H9 (cell line): ENCODE measurements around the gene JAKMIP3. TPM values are rescaled to one million over a fixed set of nuclear protein-coding genes. Genes with fewer than 3 reads are reported as not detected.

Experiments
- DNase-seq: peaks from one replicate; pipeline ENCODE4 v3.0.0-alpha.2; 2017
- H2AFZ ChIP-seq: one replicate; pipeline ENCODE4 v1.6.1; 2013; ENCODE audit warnings: mild to moderate bottlenecking, low read length, control low read depth, moderate library complexity
- H2AK5ac ChIP-seq: 2 replicates; pipeline ENCODE4 v1.6.1; 2013; ENCODE audit warnings: low read length, control low read depth, mixed read lengths; ENCODE audit not compliant: insufficient read length
- H2BK120ac ChIP-seq: one replicate; pipeline ENCODE4 v1.6.1; 2013; ENCODE audit warnings: low read depth, mild to moderate bottlenecking, low read length, control low read depth, inconsistent platforms; ENCODE audit not compliant: poor library complexity, severe bottlenecking
- H2BK12ac ChIP-seq: 2 replicates; pipeline ENCODE4 v1.6.1; 2013; ENCODE audit warnings: low read length, control low read depth, mixed read lengths, low read depth; ENCODE audit not compliant: insufficient read length
- H2BK15ac ChIP-seq: 2 replicates; pipeline ENCODE4 v1.6.1; 2013; ENCODE audit warnings: low read depth, low read length, control low read depth
- H2BK20ac ChIP-seq: one replicate; pipeline ENCODE4 v1.6.1; 2013; ENCODE audit warnings: low read depth, mild to moderate bottlenecking, low read length, control low read depth, inconsistent platforms; ENCODE audit not compliant: poor library complexity, severe bottlenecking
- H2BK5ac ChIP-seq: 2 replicates; pipeline ENCODE4 v1.6.1; 2013; ENCODE audit warnings: low read length, control low read depth, mixed read lengths; ENCODE audit not compliant: insufficient read length
- H3K14ac ChIP-seq: 2 replicates; pipeline ENCODE4 v1.6.1; 2013; ENCODE audit warnings: low read length, control low read depth; ENCODE audit not compliant: insufficient read depth
- H3K18ac ChIP-seq: 2 replicates; pipeline ENCODE4 v1.6.1; 2013; ENCODE audit warnings: low read depth, mild to moderate bottlenecking, mixed read lengths, low read length, control low read depth; ENCODE audit not compliant: insufficient read length
- H3K23ac ChIP-seq: 2 replicates; pipeline ENCODE4 v1.6.1; 2013; ENCODE audit warnings: low read length, control low read depth, mixed read lengths, low read depth; ENCODE audit not compliant: insufficient read length
- H3K23me2 ChIP-seq: 2 replicates; pipeline ENCODE4 v1.6.1; 2013; ENCODE audit warnings: low read depth, mild to moderate bottlenecking, mixed read lengths, low read length, control low read depth; ENCODE audit not compliant: insufficient read length, poor library complexity, severe bottlenecking
- H3K27ac ChIP-seq: 2 replicates; pipeline ENCODE4 v1.5.1; 2013; ENCODE audit warnings: low read length, control low read depth, mixed read lengths, low read depth; ENCODE audit not compliant: insufficient read length
- H3K27me3 ChIP-seq: 2 replicates; pipeline ENCODE4 v1.6.1; 2013; ENCODE audit warnings: low read length, control low read depth, inconsistent platforms; ENCODE audit not compliant: insufficient read depth
- H3K4ac ChIP-seq: 2 replicates; pipeline ENCODE4 v1.6.1; 2013; ENCODE audit warnings: low read depth, mild to moderate bottlenecking, control low read depth, inconsistent platforms, low read length, moderate library complexity
- H3K4me1 ChIP-seq: 2 replicates; pipeline ENCODE4 v1.6.1; 2013; ENCODE audit warnings: low read length, control low read depth, inconsistent platforms; ENCODE audit not compliant: insufficient read depth
- H3K4me2 ChIP-seq: 2 replicates; pipeline ENCODE4 v1.6.1; 2013; ENCODE audit warnings: low read length, control low read depth, mixed read lengths; ENCODE audit not compliant: insufficient read length, insufficient read depth
- H3K56ac ChIP-seq: 2 replicates; pipeline ENCODE4 v1.6.1; 2013; ENCODE audit warnings: low read depth, mild to moderate bottlenecking, mixed read lengths, low read length, control low read depth; ENCODE audit not compliant: insufficient read length
- H3K79me1 ChIP-seq: 2 replicates; pipeline ENCODE4 v1.6.1; 2013; ENCODE audit warnings: low read depth, mild to moderate bottlenecking, moderate library complexity, low read length, control low read depth, inconsistent platforms; ENCODE audit not compliant: insufficient read depth, poor library complexity, severe bottlenecking
- H3K79me2 ChIP-seq: 2 replicates; pipeline ENCODE4 v1.6.1; 2013; ENCODE audit warnings: low read length, control low read depth, inconsistent platforms; ENCODE audit not compliant: insufficient read depth
- H3K9ac ChIP-seq: 2 replicates; pipeline ENCODE4 v1.6.1; 2013; ENCODE audit warnings: low read length, control low read depth, mixed read lengths; ENCODE audit not compliant: insufficient read length; ENCODE audit errors: extremely low read depth
- H3K9me3 ChIP-seq: one replicate; pipeline ENCODE4 v1.6.1; 2013; ENCODE audit warnings: low read depth, low read length, inconsistent platforms; ENCODE audit not compliant: control insufficient read depth
- H3T11ph ChIP-seq: one replicate; pipeline ENCODE4 v1.6.1; 2013; ENCODE audit warnings: mild to moderate bottlenecking, low read length, control low read depth, inconsistent platforms
- H4K20me1 ChIP-seq: one replicate; pipeline ENCODE4 v1.6.1; 2013; ENCODE audit not compliant: control insufficient read depth, insufficient read length, insufficient read depth
- H4K5ac ChIP-seq: 2 replicates; pipeline ENCODE4 v1.6.1; 2013; ENCODE audit warnings: low read depth, mild to moderate bottlenecking, mixed read lengths, low read length, control low read depth; ENCODE audit not compliant: insufficient read length
- H4K8ac ChIP-seq: replicated peaks from 2 replicates; pipeline ENCODE4 v1.6.1; 2013; ENCODE audit warnings: low read length, control low read depth, mixed read lengths, low read depth; ENCODE audit not compliant: insufficient read length
- H4K91ac ChIP-seq: 2 replicates; pipeline ENCODE4 v1.6.1; 2013; ENCODE audit warnings: low read depth, mild to moderate bottlenecking, moderate library complexity, mixed read lengths, low read length, control low read depth; ENCODE audit not compliant: insufficient read length
- H3K27ac Mint-ChIP-seq, 3 experiments: 2 replicates in 2 of 3; 3 replicates in 1 of 3; pipeline ENCODE4 v1.8.0; 2020 to 2021; ENCODE audit warnings: mixed read lengths in 3 of 3, mild to moderate bottlenecking in 1 of 3, moderate library complexity in 1 of 3
- H3K27me3 Mint-ChIP-seq: 2 replicates; pipeline ENCODE4 v1.8.0; 2021; ENCODE audit warnings: low read depth, mild to moderate bottlenecking, moderate library complexity, mixed read lengths
- H3K36me3 Mint-ChIP-seq, 3 experiments: 2 replicates in 2 of 3; 3 replicates in 1 of 3; pipeline ENCODE4 v1.8.0; 2020 to 2021; ENCODE audit warnings: low read depth in 3 of 3, mixed read lengths in 3 of 3; ENCODE audit not compliant: insufficient read depth in 1 of 3
- H3K4me1 Mint-ChIP-seq, 2 experiments: 2 replicates each; pipeline ENCODE4 v1.8.0; 2020; ENCODE audit warnings: mixed read lengths in 2 of 2
- H3K4me3 Mint-ChIP-seq, 2 experiments: 2 replicates in 1 of 2; 3 replicates in 1 of 2; pipeline ENCODE4 v1.8.0; 2020 to 2021; ENCODE audit warnings: mild to moderate bottlenecking in 2 of 2, mixed read lengths in 2 of 2, moderate library complexity in 1 of 2
- H3K9me3 Mint-ChIP-seq, 2 experiments: 2 replicates in 1 of 2; 3 replicates in 1 of 2; pipeline ENCODE4 v1.8.0; 2020; ENCODE audit warnings: mild to moderate bottlenecking in 2 of 2, mixed read lengths in 2 of 2, moderate library complexity in 1 of 2
- WGBS: extraction: QIAGEN DNeasy Blood & Tissue Kit; methylation state at CpG from one replicate; pipeline ENCODE4 v1.1.7; 2013; ENCODE audit warnings: missing lambda C conversion rate, low lambda C conversion rate, mixed read lengths; ENCODE audit not compliant: insufficient read length; ENCODE audit errors: extremely low coverage; 5-methylcytosine and 5-hydroxymethylcytosine counted together
- total RNA-seq: library from RNA; stranded (reverse); gene quantifications from 2 replicates; pipeline ENCODE4 v1.2.1, GENCODE V29; 2021
- TF ChIP-seq, protein P1 (sequence below): fragments of 200-600 bp; sonication (generic); conservative IDR thresholded peaks from 3 replicates; pipeline ENCODE4 v1.8.0; 2021; ENCODE audit warnings: antibody characterized with exemption, mild to moderate bottlenecking

Gene JAKMIP3
- total RNA-seq, 1 experiment from 2014 or later = 0.50 TPM

DNA sequence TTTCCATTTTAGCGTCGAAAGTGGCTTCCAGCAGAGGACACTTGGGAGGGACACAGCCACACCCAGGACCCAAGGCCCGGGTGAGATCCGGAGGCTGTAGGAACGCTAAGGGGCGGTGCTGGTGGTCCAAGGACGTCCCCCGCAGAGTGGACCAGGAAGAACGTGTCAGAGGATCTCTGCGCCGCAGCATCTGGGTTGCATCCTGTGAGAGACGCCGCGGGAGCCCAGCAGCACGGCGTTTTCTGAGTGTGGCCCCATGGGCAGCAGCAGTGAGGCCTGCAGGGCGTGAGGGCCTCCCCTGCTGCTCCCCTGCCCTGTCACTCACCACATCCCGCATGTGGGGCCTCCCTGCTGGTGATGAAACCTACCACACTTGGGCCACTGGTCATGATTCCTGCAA is 43.5 kb upstream of the JAKMIP3 start:
- Histone ChIP-seq H3K27me3 (no peaks in the 10 kb centered on the region), H2BK20ac (no peak overlapping the region), H2BK120ac (no peak overlapping the region), H3K56ac (no peak overlapping the region), H3K9me3 (no peaks in the 10 kb centered on the region), H3K23me2 (no peaks in the 10 kb centered on the region), H3K14ac (no peak overlapping the region), H4K5ac (no peak overlapping the region), H2AFZ (no peak overlapping the region), H3T11ph (no peak overlapping the region), H4K20me1 (no peaks in the 10 kb centered on the region), H3K23ac (no peak overlapping the region), H3K9ac (no peak overlapping the region), H4K91ac (no peak overlapping the region), H3K4ac (no peak overlapping the region), H4K8ac (no peak overlapping the region), H3K79me2 (no peaks in the 10 kb centered on the region), H3K27ac (no peak overlapping the region), H2BK12ac (no peak overlapping the region), H2BK5ac (no peak overlapping the region), H3K4me1 (no peaks in the 10 kb centered on the region), H3K79me1 (no peaks in the 10 kb centered on the region), H3K4me2 (no peak overlapping the region), H2BK15ac (no peak overlapping the region), H2AK5ac (no peak overlapping the region), H3K18ac (no peak overlapping the region)
- Mint-ChIP-seq H3K36me3 (no peaks in the 10 kb centered on the region; a peak in 1 of 7 replicates), H3K27me3 (peaks cover 35% of the 10 kb centered on the region), H3K4me1 (peaks cover 6 to 7% of the 10 kb centered on the region in 2 experiments; a peak in 3 of 4 replicates), H3K27ac (no peak overlapping the region), H3K9me3 (no peaks in the 10 kb centered on the region), H3K4me3 (no peak overlapping the region; a peak in 1 of 5 replicates)
- no CpG with 5 or more reads among the region's 18 CpGs for WGBS
- TF ChIP-seq, protein P1, sequence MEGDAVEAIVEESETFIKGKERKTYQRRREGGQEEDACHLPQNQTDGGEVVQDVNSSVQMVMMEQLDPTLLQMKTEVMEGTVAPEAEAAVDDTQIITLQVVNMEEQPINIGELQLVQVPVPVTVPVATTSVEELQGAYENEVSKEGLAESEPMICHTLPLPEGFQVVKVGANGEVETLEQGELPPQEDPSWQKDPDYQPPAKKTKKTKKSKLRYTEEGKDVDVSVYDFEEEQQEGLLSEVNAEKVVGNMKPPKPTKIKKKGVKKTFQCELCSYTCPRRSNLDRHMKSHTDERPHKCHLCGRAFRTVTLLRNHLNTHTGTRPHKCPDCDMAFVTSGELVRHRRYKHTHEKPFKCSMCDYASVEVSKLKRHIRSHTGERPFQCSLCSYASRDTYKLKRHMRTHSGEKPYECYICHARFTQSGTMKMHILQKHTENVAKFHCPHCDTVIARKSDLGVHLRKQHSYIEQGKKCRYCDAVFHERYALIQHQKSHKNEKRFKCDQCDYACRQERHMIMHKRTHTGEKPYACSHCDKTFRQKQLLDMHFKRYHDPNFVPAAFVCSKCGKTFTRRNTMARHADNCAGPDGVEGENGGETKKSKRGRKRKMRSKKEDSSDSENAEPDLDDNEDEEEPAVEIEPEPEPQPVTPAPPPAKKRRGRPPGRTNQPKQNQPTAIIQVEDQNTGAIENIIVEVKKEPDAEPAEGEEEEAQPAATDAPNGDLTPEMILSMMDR = no peak
- DNase-seq = no peak
